Endothelial cell of umbilical vein (primary cell): ENCODE results near the gene UCKL1. TPM values are rescaled to one million over a fixed set of nuclear protein-coding genes. Genes with fewer than 3 reads are reported as not detected.

Experiments used
- BruUV-seq: library from RNA; stranded (reverse); fragments of 400-500 nt; replicated peaks from 2 replicates; lab custom pipeline; 2021; lab: Mats Ljungman, UMichigan
- CTCF ChIA-PET: fragments of 300-600, 350-600 bp; sonication (Branson Sonifier 250); formaldehyde crosslinking; loops from one replicate; lab custom pipeline; 2021; ENCODE audit warnings: antibody characterized with exemption, inconsistent platforms; lab: Charles Lee
- POLR2A ChIA-PET: fragments of 300-600, 350-600 bp; sonication (Branson Sonifier 250); formaldehyde crosslinking; loops from one replicate; lab custom pipeline; 2021; ENCODE audit warnings: antibody characterized with exemption, inconsistent platforms; lab: Charles Lee
- DNase-seq: peaks from one replicate; pipeline ENCODE4 v3.0.0-alpha.2; 2011; ENCODE audit warnings: low read depth, low spot score
- FAIRE-seq: peaks from 2 replicates; lab custom pipeline; 2011; peaks lifted over from hg19 to GRCh38; lab: Jason Lieb, UNC
- H2AFZ ChIP-seq: 2 replicates; pipeline ENCODE4 v1.6.0; 2012; ENCODE audit warnings: low read depth, low read length, control low read depth, inconsistent platforms
- H3K27ac ChIP-seq: 2 replicates; pipeline ENCODE4 v1.5.1; 2011; ENCODE audit warnings: low read depth, mild to moderate bottlenecking, control low read depth, low read length, moderate library complexity; ENCODE audit not compliant: insufficient read depth
- H3K27me3 ChIP-seq, 2 experiments: 2 replicates each; pipeline versions ENCODE4 v1.6.0 to v1.6.1; 2011; ENCODE audit warnings: low read length in 2 of 2, mixed read lengths in 1 of 2; ENCODE audit not compliant: control insufficient read depth in 2 of 2, insufficient read depth in 2 of 2
- H3K36me3 ChIP-seq, 2 experiments: 2 replicates in 1 of 2; 3 replicates in 1 of 2; pipeline ENCODE4 v1.5.1; 2011; ENCODE audit warnings: low read length in 2 of 2, mild to moderate bottlenecking in 1 of 2, moderate library complexity in 1 of 2; ENCODE audit not compliant: control insufficient read depth in 2 of 2, insufficient read depth in 2 of 2; ENCODE audit errors: extremely low read depth in 1 of 2
- H3K4me1 ChIP-seq: 3 replicates; pipeline ENCODE4 v1.5.1; 2011; ENCODE audit warnings: mild to moderate bottlenecking, low read length; ENCODE audit not compliant: control insufficient read depth, insufficient read depth; ENCODE audit errors: extremely low read depth
- H3K4me2 ChIP-seq: 2 replicates; pipeline ENCODE4 v1.6.1; 2011; ENCODE audit warnings: low read length, control low read depth, mixed read lengths; ENCODE audit not compliant: insufficient read depth
- H3K4me3 ChIP-seq, 3 experiments: fragments of 200-600 bp in 1 of 3; sonication (generic), shearing (Covaris generic) in 1 of 3; replicated peaks in 1 of 3; 2 replicates each; pipeline ENCODE4 v1.5.1; 2011 to 2016; ENCODE audit warnings: control low read depth in 3 of 3, low read length in 3 of 3, mild to moderate bottlenecking in 2 of 3, inconsistent platforms in 1 of 3, low read depth in 1 of 3, moderate library complexity in 1 of 3; ENCODE audit not compliant: insufficient read depth in 1 of 3
- H3K79me2 ChIP-seq: 2 replicates; pipeline ENCODE4 v1.6.0; 2012; ENCODE audit warnings: low read length, inconsistent platforms; ENCODE audit not compliant: control insufficient read depth, insufficient read depth
- H3K9ac ChIP-seq: replicated peaks from 2 replicates; pipeline ENCODE3; 2011; ENCODE audit warnings: low read length, control low read depth; ENCODE audit not compliant: insufficient read depth; ENCODE audit errors: extremely low read depth
- H3K9me1 ChIP-seq: replicated peaks from 3 replicates; pipeline ENCODE4 v1.6.0; 2011; ENCODE audit warnings: mild to moderate bottlenecking, low read length; ENCODE audit not compliant: control insufficient read depth, insufficient read depth; ENCODE audit errors: extremely low read depth
- H3K9me3 ChIP-seq: replicated peaks from 2 replicates; pipeline ENCODE4 v1.5.1; 2012; ENCODE audit warnings: low read length, inconsistent platforms; ENCODE audit not compliant: control insufficient read depth, insufficient read depth
- H4K20me1 ChIP-seq: replicated peaks from 2 replicates; pipeline ENCODE3; 2011; ENCODE audit warnings: mild to moderate bottlenecking, low read length; ENCODE audit not compliant: control insufficient read depth, insufficient read depth; ENCODE audit errors: extremely low read depth
- CTCF ChIP-seq, 2 donors: IDR thresholded peaks; 1 replicate in 1 of 2; 2 replicates in 1 of 2; pipeline ENCODE4 v1.5.1; 2011; ENCODE audit warnings: low read length in 2 of 2, mild to moderate bottlenecking in 2 of 2, moderate library complexity in 2 of 2, control low read depth in 1 of 2, inconsistent platforms in 1 of 2, low read depth in 1 of 2; ENCODE audit not compliant: insufficient read depth in 1 of 2; ENCODE audit errors: extremely low read depth in 1 of 2
- EZH2 ChIP-seq: IDR thresholded peaks from 2 replicates; pipeline ENCODE4 v1.6.1; 2012; ENCODE audit warnings: borderline replicate concordance, low read depth, mild to moderate bottlenecking, moderate library complexity, low read length, inconsistent platforms; ENCODE audit not compliant: severe bottlenecking
- FOS ChIP-seq: IDR thresholded peaks from 2 replicates; pipeline ENCODE4 v1.6.1; 2011; ENCODE audit warnings: mild to moderate bottlenecking, low read length, moderate library complexity, borderline replicate concordance; ENCODE audit not compliant: insufficient read depth
- GATA2 ChIP-seq: IDR thresholded peaks from 2 replicates; pipeline ENCODE4 v1.7.0; 2011; ENCODE audit warnings: low read depth, mild to moderate bottlenecking, moderate library complexity, mixed read lengths, low read length; ENCODE audit not compliant: insufficient read length, insufficient read depth
- JUN ChIP-seq: IDR thresholded peaks from 2 replicates; pipeline ENCODE4 v1.6.1; 2011; ENCODE audit warnings: borderline replicate concordance, low read depth; ENCODE audit not compliant: insufficient read length, insufficient read depth
- MAX ChIP-seq: IDR thresholded peaks from 2 replicates; pipeline ENCODE4 v1.6.1; 2011; ENCODE audit not compliant: insufficient read depth, insufficient read length
- MYC ChIP-seq: IDR thresholded peaks from one replicate; pipeline ENCODE4 v1.6.1; 2011; ENCODE audit warnings: mild to moderate bottlenecking, low read depth, low read length
- POLR2A ChIP-seq: IDR thresholded peaks from 2 replicates; pipeline ENCODE4 v1.6.1; 2012; ENCODE audit warnings: low read depth, mild to moderate bottlenecking, control low read depth, low read length
- POLR2AphosphoS5 ChIP-seq: IDR thresholded peaks from 2 replicates; pipeline ENCODE4 v1.6.1; 2012; ENCODE audit warnings: low read depth, mild to moderate bottlenecking, control low read depth, low read length, moderate library complexity; ENCODE audit not compliant: insufficient read depth
- dilution Hi-C: fragments of 300-500 bp; cut with MboI; formaldehyde crosslinking; loops from one replicate; pipeline ENCODE4 v1.15.0; 2019; ENCODE audit warnings: low sequenced_read_pairs; ENCODE audit not compliant: extremely low pct_ligation_motif_present
- intact Hi-C: fragments of 100-400 bp; cut with micrococcal nuclease; formaldehyde crosslinking; loops from one replicate; pipeline ENCODE4 v1.10.0; 2022
- polyA plus RNA-seq, 4 experiments: library from polyadenylated mRNA; depleted of rRNA in 3 of 4; stranded (reverse) in 3 of 4; unstranded in 1 of 4; fragments of >200 nt; gene quantifications; 2 replicates each; pipeline versions ENCODE4 v1.2.1 to v1.2.3, GENCODE V29; 2011 to 2012; ENCODE audit warnings: missing spikeins in 1 of 4
- total RNA-seq: library from RNA; stranded (reverse); gene quantifications from 2 replicates; pipeline ENCODE4 v1.2.3, GENCODE V29; 2021

UCKL1 gene
- total and polyA plus RNA-seq, 2 donors (not counting 3 experiments of a cell fraction or from before 2014, with no cell fraction given) = 51.1 to 78.8 TPM

GRCh38 chr20:63947638-63948456 lies 8.4 kb downstream of the UCKL1 start:
- CTCF ChIA-PET = no interaction called here
- DNase-seq = no peak

More at GRCh38 chr20:63947638-63948456, 8.4 kb downstream of the UCKL1 start:
- dilution Hi-C loops = no loop called here
- Histone ChIP-seq H3K4me1 (peaks cover 14% of the 10 kb centered on the region), H2AFZ (no peak overlapping the region), H3K79me2 (peaks cover 45% of the 10 kb centered on the region), H3K9ac (no peak overlapping the region), H3K4me2 (no peak overlapping the region), H3K9me1 (no peaks in the 10 kb centered on the region), H3K4me3 (no peak overlapping the region), H4K20me1 (no peaks in the 10 kb centered on the region), H3K36me3 (peaks cover 3 to 31% of the 10 kb centered on the region in 2 experiments), H3K9me3 (no peaks in the 10 kb centered on the region), H3K27ac (no peak overlapping the region), H3K27me3 (no peaks in the 10 kb centered on the region)
- FAIRE-seq = no peak
- intact Hi-C loops = no loop called here
- POLR2A ChIA-PET = no interaction called here
- TF ChIP-seq EZH2 = no peak
- no peak for TF ChIP-seq MYC
- TF ChIP-seq POLR2AphosphoS5 = no peak
- no peak for TF ChIP-seq GATA2
- no peak for TF ChIP-seq CTCF (IDR thresholded peaks at IDR 0.05; ENCODE audit: extremely low read depth in 1 of 2, insufficient read depth in 1 of 2, low read depth in 1 of 2, low read length in 2 of 2)
- no peak for TF ChIP-seq FOS
- TF ChIP-seq MAX = no peak
- TF ChIP-seq POLR2A = no peak
- no peak for TF ChIP-seq JUN
- no TSS peak for BruUV-seq
